ENCODE data around the gene CCDC148.

GRCh38 chr2:158140201-158140600 lies 316.4 kb downstream of the CCDC148 start:
- TF ChIP-seq EZH2 (IDR thresholded peaks at IDR 0.05) (no peak), POLR2AphosphoS5 (IDR thresholded peaks at IDR 0.05; ENCODE audit: borderline replicate concordance, low read depth, low read length) (no peak), FOXP2 (optimal IDR thresholded peaks at IDR 0.05; ENCODE audit: control extremely low read depth, extremely low read length, insufficient read depth) (no peak)
